ENCODE results near the gene EYS. TPM values are rescaled to one million over a fixed set of nuclear protein-coding genes. Genes with fewer than 3 reads are reported as not detected.

EYS gene
- total and polyA plus RNA-seq, 5 donors from 2014 or later: 0.03 to 0.09 (median 0.05) TPM; not detected in 1

DNA sequence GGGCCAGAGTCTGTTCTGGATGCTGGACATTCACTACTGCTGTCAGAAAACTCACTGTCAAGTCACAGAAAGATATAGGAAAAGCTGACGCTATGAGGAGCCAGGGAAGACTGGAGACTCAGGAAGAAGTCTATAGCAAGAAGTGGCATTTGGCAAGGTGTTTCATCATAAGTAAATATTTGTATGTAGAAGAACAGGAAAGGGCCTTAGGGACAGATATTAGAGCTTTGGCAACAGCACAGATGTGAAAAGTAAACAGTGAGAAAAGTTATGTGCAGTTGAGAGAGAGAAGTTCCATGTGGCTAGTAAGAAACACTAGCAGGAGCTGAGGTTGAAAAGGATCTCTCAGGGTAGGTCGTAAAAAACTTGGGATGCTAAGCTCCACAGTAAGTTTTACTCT is 1202.5 kb downstream of the EYS start:
- H3K36me3 Mint-ChIP-seq: no peaks in the 10 kb centered on the region
- Histone ChIP-seq H3K27me3 (ENCODE audit: control insufficient read depth, insufficient read depth, low read length) (no peaks in the 10 kb centered on the region), H3K4me3 (ENCODE audit: low read depth, low read length) (no peak overlapping the region), H3K9me3 (ENCODE audit: control insufficient read depth in 2 of 2, low read length in 2 of 2) (peaks cover 2 to 8% of the 10 kb centered on the region in 2 experiments), H3K27ac (ENCODE audit: insufficient read depth, low read length, poor library complexity, severe bottlenecking) (no peak overlapping the region), H3K36me3 (ENCODE audit: control insufficient read depth, insufficient read depth, low read length) (no peaks in the 10 kb centered on the region), H3K4me1 (ENCODE audit: control insufficient read depth, insufficient read depth, low read length, poor library complexity, severe bottlenecking) (no peaks in the 10 kb centered on the region)
- DNase-seq (no peak), ATAC-seq (ENCODE audit: low read depth in 2 of 2) (no peak)
- no peaks in the 10 kb centered on the region for H3K27me3 Mint-ChIP-seq
- no peak overlapping the region for H3K4me3 Mint-ChIP-seq
- no peaks in the 10 kb centered on the region for H3K4me1 Mint-ChIP-seq
- H3K9me3 Mint-ChIP-seq: peaks cover 0 to 10% (median 5%) of the 10 kb centered on the region in 7 donors
- H3K27ac Mint-ChIP-seq: no peak overlapping the region

GRCh38 chr6:64502801-64503200 is 1204.2 kb downstream of the EYS start:
- Mint-ChIP-seq H3K27me3 (no peaks in the 10 kb centered on the region), H3K4me3 (no peak overlapping the region), H3K36me3 (no peaks in the 10 kb centered on the region), H3K4me1 (no peaks in the 10 kb centered on the region), H3K27ac (no peak overlapping the region), H3K9me3 (peaks cover 0 to 11% (median 9%) of the 10 kb centered on the region in 7 donors)
- Histone ChIP-seq H3K9me3 (ENCODE audit: control insufficient read depth in 2 of 2, low read length in 2 of 2) (peaks cover 2 to 9% of the 10 kb centered on the region in 2 experiments), H3K27ac (ENCODE audit: insufficient read depth, low read length, poor library complexity, severe bottlenecking) (no peak overlapping the region), H3K36me3 (ENCODE audit: control insufficient read depth, insufficient read depth, low read length) (no peaks in the 10 kb centered on the region), H3K4me3 (ENCODE audit: low read depth, low read length) (no peak overlapping the region), H3K4me1 (ENCODE audit: control insufficient read depth, insufficient read depth, low read length, poor library complexity, severe bottlenecking) (no peaks in the 10 kb centered on the region), H3K27me3 (ENCODE audit: control insufficient read depth, insufficient read depth, low read length) (no peaks in the 10 kb centered on the region)
- DNase-seq: no peak
- ATAC-seq (ENCODE audit: low read depth in 2 of 2): no peak

DNA sequence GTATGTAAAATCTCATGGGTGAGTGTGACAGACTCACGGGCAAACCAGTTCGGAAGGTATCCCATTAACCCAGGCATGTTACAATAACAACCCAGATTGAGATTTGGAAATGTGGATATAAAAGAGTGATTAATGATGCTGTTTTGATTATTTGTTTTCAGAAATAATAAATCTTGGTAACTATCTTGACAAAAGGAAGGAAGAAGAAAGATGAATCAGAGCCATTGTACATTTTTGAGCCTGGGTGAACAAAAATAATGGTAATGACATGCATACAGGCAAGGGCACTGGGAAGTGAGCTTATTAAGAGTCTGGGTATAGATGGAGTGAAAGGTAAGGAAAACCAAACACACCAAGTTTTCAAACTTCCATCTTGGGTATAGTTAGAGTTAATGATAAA is 1209.4 kb downstream of the EYS start:
- DNase-seq (no peak), ATAC-seq (ENCODE audit: low read depth in 2 of 2) (no peak)
- H3K27ac ChIP-seq (ENCODE audit: insufficient read depth, low read length, poor library complexity, severe bottlenecking): no peak overlapping the region
- Mint-ChIP-seq H3K9me3 (peaks cover 0 to 18% (median 6%) of the 10 kb centered on the region in 7 donors), H3K4me1 (no peaks in the 10 kb centered on the region), H3K36me3 (no peaks in the 10 kb centered on the region), H3K27me3 (no peaks in the 10 kb centered on the region), H3K27ac (no peak overlapping the region), H3K4me3 (no peak overlapping the region)
- no peaks in the 10 kb centered on the region for H3K4me1 ChIP-seq (ENCODE audit: control insufficient read depth, insufficient read depth, low read length, poor library complexity, severe bottlenecking)
- H3K36me3 ChIP-seq (ENCODE audit: control insufficient read depth, insufficient read depth, low read length): no peaks in the 10 kb centered on the region
- H3K9me3 ChIP-seq (ENCODE audit: control insufficient read depth in 2 of 2, low read length in 2 of 2): peaks cover 0 to 9% of the 10 kb centered on the region in 2 experiments
- H3K4me3 ChIP-seq (ENCODE audit: low read depth, low read length): no peak overlapping the region
- H3K27me3 ChIP-seq (ENCODE audit: control insufficient read depth, insufficient read depth, low read length): no peaks in the 10 kb centered on the region

DNA sequence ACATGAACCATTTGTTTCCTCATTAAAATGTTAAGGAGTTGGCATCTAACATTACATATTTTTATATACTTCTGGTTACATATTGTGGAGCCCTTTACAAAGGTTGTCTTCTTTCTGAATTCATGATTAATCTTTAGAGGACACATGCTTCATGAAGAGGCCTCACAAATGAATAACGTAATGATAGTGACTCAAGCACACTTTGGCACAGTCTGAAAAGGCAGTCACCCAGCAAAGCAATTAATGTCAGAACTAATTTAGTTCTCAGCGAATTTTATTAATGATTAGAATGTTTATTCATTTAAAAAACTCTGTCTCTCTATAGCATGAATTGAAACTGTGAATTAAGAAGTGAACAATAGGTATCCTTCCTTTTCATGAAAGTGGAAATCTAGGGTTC is 1217.3 kb downstream of the EYS start:
- Histone ChIP-seq H3K27me3 (ENCODE audit: control insufficient read depth, insufficient read depth, low read length) (no peaks in the 10 kb centered on the region), H3K27ac (ENCODE audit: insufficient read depth, low read length, poor library complexity, severe bottlenecking) (no peak overlapping the region), H3K36me3 (ENCODE audit: control insufficient read depth, insufficient read depth, low read length) (no peaks in the 10 kb centered on the region), H3K4me1 (ENCODE audit: control insufficient read depth, insufficient read depth, low read length, poor library complexity, severe bottlenecking) (no peaks in the 10 kb centered on the region), H3K4me3 (ENCODE audit: low read depth, low read length) (no peak overlapping the region), H3K9me3 (ENCODE audit: control insufficient read depth in 2 of 2, low read length in 2 of 2) (peaks cover 0 to 2% of the 10 kb centered on the region in 2 experiments)
- no peak overlapping the region for H3K4me3 Mint-ChIP-seq
- no peak overlapping the region for H3K27ac Mint-ChIP-seq
- peaks cover 0 to 6% (median 2%) of the 10 kb centered on the region in 7 donors for H3K9me3 Mint-ChIP-seq
- ATAC-seq (ENCODE audit: low read depth in 2 of 2) (no peak), DNase-seq (no peak)
- H3K27me3 Mint-ChIP-seq: no peaks in the 10 kb centered on the region
- H3K36me3 Mint-ChIP-seq: no peaks in the 10 kb centered on the region
- H3K4me1 Mint-ChIP-seq: no peaks in the 10 kb centered on the region

DNA sequence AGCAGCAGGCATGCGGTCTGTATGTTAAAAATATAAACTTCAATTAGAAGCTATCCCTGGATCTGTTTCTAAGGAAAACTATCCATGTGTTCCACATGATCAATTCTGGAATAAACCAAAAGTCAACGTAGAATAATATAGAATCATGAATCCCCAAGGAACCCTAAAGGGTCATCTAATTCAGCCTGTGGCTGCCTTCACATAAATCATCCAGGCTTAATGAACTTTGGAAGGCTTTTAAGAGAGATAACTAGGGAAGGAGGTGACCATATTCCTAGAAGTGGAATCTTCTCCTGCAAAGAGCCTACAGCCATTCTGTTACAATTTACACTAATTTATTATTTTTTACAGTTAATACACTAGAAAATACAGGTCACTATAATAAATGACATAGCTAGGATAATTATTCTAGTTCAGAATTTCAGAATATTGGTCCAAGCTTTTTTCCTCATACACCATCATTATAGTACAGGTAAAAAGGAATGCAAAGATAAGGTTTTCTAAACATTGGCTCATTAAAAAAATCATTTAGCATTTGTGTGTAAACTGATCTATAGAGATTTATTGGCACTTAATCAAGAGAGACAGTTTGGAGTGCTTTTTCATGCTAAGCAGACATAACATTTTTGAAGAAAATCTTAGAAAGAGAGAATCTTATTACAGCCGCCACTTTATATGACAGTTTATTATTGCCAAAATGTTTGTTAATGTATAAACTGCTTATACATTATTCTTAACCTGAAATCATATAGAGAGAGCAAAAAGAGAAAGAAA is 1220.3 kb downstream of the EYS start:
- Histone ChIP-seq H3K9me3 (ENCODE audit: control insufficient read depth in 2 of 2, low read length in 2 of 2) (peaks cover 0 to 2% of the 10 kb centered on the region in 2 experiments), H3K36me3 (ENCODE audit: control insufficient read depth, insufficient read depth, low read length) (no peaks in the 10 kb centered on the region), H3K27ac (ENCODE audit: insufficient read depth, low read length, poor library complexity, severe bottlenecking) (no peak overlapping the region), H3K4me3 (ENCODE audit: low read depth, low read length) (no peak overlapping the region), H3K27me3 (ENCODE audit: control insufficient read depth, insufficient read depth, low read length) (no peaks in the 10 kb centered on the region), H3K4me1 (ENCODE audit: control insufficient read depth, insufficient read depth, low read length, poor library complexity, severe bottlenecking) (no peaks in the 10 kb centered on the region)
- Mint-ChIP-seq H3K9me3 (peaks cover 0 to 12% (median 0%) of the 10 kb centered on the region in 7 donors), H3K4me3 (no peak overlapping the region), H3K4me1 (no peaks in the 10 kb centered on the region), H3K27me3 (no peaks in the 10 kb centered on the region), H3K36me3 (no peaks in the 10 kb centered on the region), H3K27ac (no peak overlapping the region)
- ATAC-seq (ENCODE audit: low read depth in 2 of 2) (no peak), DNase-seq (no peak)

DNA sequence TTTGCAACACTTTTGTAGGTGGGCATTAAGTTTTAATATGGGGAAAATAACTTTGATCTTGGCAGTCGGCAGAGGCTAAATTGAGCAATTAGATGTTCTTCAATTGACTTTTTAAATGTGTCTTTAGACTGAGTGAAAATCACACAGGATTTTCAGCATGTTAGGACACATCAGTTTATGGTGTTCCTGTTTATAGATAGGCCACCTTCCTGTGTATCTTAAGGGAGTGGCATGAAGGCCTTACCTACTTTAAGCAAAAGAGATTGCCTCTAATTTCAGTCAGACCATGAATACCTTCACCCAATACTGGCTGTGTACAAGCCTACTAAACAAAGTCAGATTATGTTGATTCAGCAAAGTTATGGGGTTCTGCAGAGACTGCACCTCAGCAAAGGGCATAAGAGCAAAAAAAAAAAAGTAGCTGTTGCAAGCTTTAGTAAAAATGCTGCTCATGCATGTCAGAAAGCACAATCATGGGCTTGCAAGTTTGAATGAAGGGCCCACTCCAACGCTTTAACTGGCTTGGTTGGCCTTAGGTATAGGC is 1223.0 kb downstream of the EYS start:
- no peak for DNase-seq
- Histone ChIP-seq H3K4me3 (ENCODE audit: low read depth, low read length) (no peak overlapping the region), H3K27me3 (ENCODE audit: control insufficient read depth, insufficient read depth, low read length) (no peaks in the 10 kb centered on the region), H3K4me1 (ENCODE audit: control insufficient read depth, insufficient read depth, low read length, poor library complexity, severe bottlenecking) (no peaks in the 10 kb centered on the region), H3K36me3 (ENCODE audit: control insufficient read depth, insufficient read depth, low read length) (no peaks in the 10 kb centered on the region), H3K27ac (ENCODE audit: insufficient read depth, low read length, poor library complexity, severe bottlenecking) (no peak overlapping the region), H3K9me3 (ENCODE audit: control insufficient read depth in 2 of 2, low read length in 2 of 2) (peaks cover 0 to 5% of the 10 kb centered on the region in 2 experiments)
- Mint-ChIP-seq H3K27ac (no peak overlapping the region), H3K27me3 (no peaks in the 10 kb centered on the region), H3K9me3 (peaks cover 0 to 14% (median 4%) of the 10 kb centered on the region in 7 donors), H3K36me3 (no peaks in the 10 kb centered on the region), H3K4me1 (no peaks in the 10 kb centered on the region), H3K4me3 (no peak overlapping the region)
- no peak for ATAC-seq (ENCODE audit: low read depth in 2 of 2)

- Histone ChIP-seq H3K27ac (ENCODE audit: insufficient read depth, low read length, poor library complexity, severe bottlenecking) (no peak overlapping the region), H3K9me3 (ENCODE audit: control insufficient read depth in 2 of 2, low read length in 2 of 2) (peaks cover 0 to 5% of the 10 kb centered on the region in 2 experiments), H3K4me3 (ENCODE audit: low read depth, low read length) (no peak overlapping the region), H3K36me3 (ENCODE audit: control insufficient read depth, insufficient read depth, low read length) (no peaks in the 10 kb centered on the region), H3K27me3 (ENCODE audit: control insufficient read depth, insufficient read depth, low read length) (no peaks in the 10 kb centered on the region), H3K4me1 (ENCODE audit: control insufficient read depth, insufficient read depth, low read length, poor library complexity, severe bottlenecking) (no peaks in the 10 kb centered on the region)
- DNase-seq (no peak), ATAC-seq (ENCODE audit: low read depth in 2 of 2) (no peak)
- H3K9me3 Mint-ChIP-seq: peaks cover 0 to 15% (median 5%) of the 10 kb centered on the region in 7 donors
- H3K27ac Mint-ChIP-seq: no peak overlapping the region
- H3K27me3 Mint-ChIP-seq: no peaks in the 10 kb centered on the region
- no peaks in the 10 kb centered on the region for H3K36me3 Mint-ChIP-seq
- H3K4me3 Mint-ChIP-seq: no peak overlapping the region
- H3K4me1 Mint-ChIP-seq: no peaks in the 10 kb centered on the region
These were observed 1224.4 kb downstream of the EYS start for GRCh38 chr6:64482631-64483030.

- Mint-ChIP-seq H3K36me3 (no peaks in the 10 kb centered on the region), H3K27ac (no peak overlapping the region), H3K4me3 (no peak overlapping the region), H3K9me3 (peaks cover 1 to 17% (median 5%) of the 10 kb centered on the region in 7 donors), H3K4me1 (no peaks in the 10 kb centered on the region), H3K27me3 (no peaks in the 10 kb centered on the region)
- Histone ChIP-seq H3K9me3 (ENCODE audit: control insufficient read depth in 2 of 2, low read length in 2 of 2) (peaks cover 0 to 3% of the 10 kb centered on the region in 2 experiments), H3K36me3 (ENCODE audit: control insufficient read depth, insufficient read depth, low read length) (no peaks in the 10 kb centered on the region), H3K27ac (ENCODE audit: insufficient read depth, low read length, poor library complexity, severe bottlenecking) (no peak overlapping the region), H3K4me3 (ENCODE audit: low read depth, low read length) (no peak overlapping the region), H3K27me3 (ENCODE audit: control insufficient read depth, insufficient read depth, low read length) (no peaks in the 10 kb centered on the region), H3K4me1 (ENCODE audit: control insufficient read depth, insufficient read depth, low read length, poor library complexity, severe bottlenecking) (no peaks in the 10 kb centered on the region)
- DNase-seq: no peak
- no peak for ATAC-seq (ENCODE audit: low read depth in 2 of 2)
These were observed 1227.9 kb downstream of the EYS start for GRCh38 chr6:64479134-64479533.
